SJCRH30 (cell line): ENCODE results near the gene AMIGO3. TPM values are rescaled to one million over a fixed set of nuclear protein-coding genes. Genes with fewer than 3 reads are reported as not detected.
"Not testable (repeated sequence)": the region's sequence is repeated elsewhere in the genome, so short reads cannot be mapped to it uniquely, and the experiment has no call there.

ENCODE experiments used
- DNase-seq, 2 experiments: peaks; one replicate each; pipeline ENCODE4 v3.0.0-alpha.2; 2015 to 2020
- H3K27ac ChIP-seq: fragments of 250-450 bp; sonication (Bioruptor Pico); 2 replicates; pipeline ENCODE4 v1.5.1; 2020; ENCODE audit warnings: mild to moderate bottlenecking, moderate library complexity
- H3K27me3 ChIP-seq: fragments of 250-450 bp; sonication (Bioruptor Pico); 2 replicates; pipeline ENCODE4 v1.5.1; 2020; ENCODE audit warnings: mild to moderate bottlenecking, moderate library complexity
- H3K36me3 ChIP-seq: fragments of 250-450 bp; sonication (Bioruptor Pico); 2 replicates; pipeline ENCODE4 v1.5.1; 2020; ENCODE audit warnings: mild to moderate bottlenecking, moderate library complexity
- H3K4me1 ChIP-seq: fragments of 250-450 bp; sonication (Bioruptor Pico); 2 replicates; pipeline ENCODE4 v1.5.1; 2020; ENCODE audit warnings: mild to moderate bottlenecking, moderate library complexity
- H3K4me3 ChIP-seq: fragments of 250-450 bp; sonication (Bioruptor Pico); 2 replicates; pipeline ENCODE4 v1.5.1; 2020; ENCODE audit warnings: mild to moderate bottlenecking, moderate library complexity
- H3K9me3 ChIP-seq: fragments of 250-450 bp; sonication (Bioruptor Pico); replicated peaks from 2 replicates; pipeline ENCODE4 v1.5.1; 2020; ENCODE audit warnings: mild to moderate bottlenecking, moderate library complexity
- total RNA-seq: library from RNA; depleted of rRNA; stranded (reverse); fragments of >200 nt; shearing (Covaris generic); gene quantifications from 2 replicates; pipeline ENCODE4 v1.2.3, GENCODE V29; 2014

Gene AMIGO3
- total RNA-seq, 1 experiment from 2014 or later, result 4.2 TPM

GRCh38 chr3:49706456-49707112 is 12.9 kb downstream of the AMIGO3 start:
- no peak overlapping the region for H3K4me3 ChIP-seq
- no peaks in the 10 kb centered on the region; the same call in 1 of the 2 replicates for H3K36me3 ChIP-seq
- DNase-seq, result no peak
- H3K4me1 ChIP-seq, result no peaks in the 10 kb centered on the region
- H3K27me3 ChIP-seq, result no peaks in the 10 kb centered on the region
- H3K9me3 ChIP-seq, result no peaks in the 10 kb centered on the region
- H3K27ac ChIP-seq, result no peak overlapping the region

GRCh38 chr3:49705390-49705960 is 14.0 kb downstream of the AMIGO3 start:
- H3K4me1 ChIP-seq, result no peaks in the 10 kb centered on the region
- H3K9me3 ChIP-seq, result no peaks in the 10 kb centered on the region
- no peak overlapping the region for H3K4me3 ChIP-seq
- H3K36me3 ChIP-seq, result no peaks in the 10 kb centered on the region; the same call in 1 of the 2 replicates
- no peak for DNase-seq
- H3K27ac ChIP-seq, result no peak overlapping the region
- H3K27me3 ChIP-seq, result no peaks in the 10 kb centered on the region

- Histone ChIP-seq H3K27me3 (no peaks in the 10 kb centered on the region), H3K4me3 (no peak overlapping the region), H3K9me3 (no peaks in the 10 kb centered on the region), H3K27ac (no peak overlapping the region), H3K4me1 (no peaks in the 10 kb centered on the region), H3K36me3 (no peaks in the 10 kb centered on the region; the same call in 1 of the 2 replicates)
- no peak for DNase-seq
Measured at GRCh38 chr3:49704629-49705028, 14.9 kb downstream of the AMIGO3 start.

GRCh38 chr3:49703956-49704355 is 15.5 kb downstream of the AMIGO3 start:
- Histone ChIP-seq H3K27me3 (no peaks in the 10 kb centered on the region), H3K4me1 (no peaks in the 10 kb centered on the region), H3K4me3 (no peak overlapping the region), H3K27ac (no peak overlapping the region), H3K9me3 (no peaks in the 10 kb centered on the region), H3K36me3 (no peaks in the 10 kb centered on the region; the same call in 1 of the 2 replicates)
- no peak for DNase-seq

GRCh38 chr3:49703443-49703927 is 16.0 kb downstream of the AMIGO3 start:
- Histone ChIP-seq H3K27me3 (no peaks in the 10 kb centered on the region), H3K27ac (no peak overlapping the region), H3K4me1 (no peaks in the 10 kb centered on the region), H3K9me3 (no peaks in the 10 kb centered on the region), H3K4me3 (no peak overlapping the region), H3K36me3 (no peaks in the 10 kb centered on the region; the same call in 1 of the 2 replicates)
- DNase-seq, result peak; percentile 56 to 76

GRCh38 chr3:49702672-49703071 is 16.8 kb downstream of the AMIGO3 start:
- H3K4me1 ChIP-seq, result no peaks in the 10 kb centered on the region
- H3K36me3 ChIP-seq, result no peaks in the 10 kb centered on the region; the same call in 1 of the 2 replicates
- H3K27ac ChIP-seq, result no peak overlapping the region
- no peak overlapping the region for H3K4me3 ChIP-seq
- H3K27me3 ChIP-seq, result no peaks in the 10 kb centered on the region
- DNase-seq, result no peak
- no peaks in the 10 kb centered on the region for H3K9me3 ChIP-seq

GRCh38 chr3:49701388-49702077 is 18.0 kb downstream of the AMIGO3 start:
- no peaks in the 10 kb centered on the region; the same call in 1 of the 2 replicates for H3K36me3 ChIP-seq
- H3K27ac ChIP-seq, result no peak overlapping the region
- peak in 1 of 2 experiments; percentile 26 for DNase-seq
- no peak overlapping the region for H3K4me3 ChIP-seq
- no peaks in the 10 kb centered on the region for H3K4me1 ChIP-seq
- no peaks in the 10 kb centered on the region for H3K9me3 ChIP-seq
- H3K27me3 ChIP-seq, result no peaks in the 10 kb centered on the region

GRCh38 chr3:49700453-49701128 is 18.9 kb downstream of the AMIGO3 start:
- Histone ChIP-seq H3K27me3 (no peaks in the 10 kb centered on the region), H3K27ac (no peak overlapping the region), H3K36me3 (no peaks in the 10 kb centered on the region; the same call in 1 of the 2 replicates), H3K9me3 (no peaks in the 10 kb centered on the region), H3K4me3 (no peak overlapping the region), H3K4me1 (no peaks in the 10 kb centered on the region)
- no peak for DNase-seq

GRCh38 chr3:49700014-49700413 is 19.5 kb downstream of the AMIGO3 start:
- Histone ChIP-seq H3K9me3 (no peaks in the 10 kb centered on the region), H3K36me3 (no peaks in the 10 kb centered on the region; the same call in 1 of the 2 replicates), H3K27me3 (no peaks in the 10 kb centered on the region), H3K4me1 (no peaks in the 10 kb centered on the region), H3K27ac (no peak overlapping the region), H3K4me3 (no peak overlapping the region)
- DNase-seq, result no peak

- Histone ChIP-seq H3K36me3 (no peaks in the 10 kb centered on the region; the same call in 1 of the 2 replicates), H3K4me3 (no peak overlapping the region), H3K27me3 (no peaks in the 10 kb centered on the region), H3K9me3 (no peaks in the 10 kb centered on the region), H3K4me1 (no peaks in the 10 kb centered on the region), H3K27ac (no peak overlapping the region)
- no peak for DNase-seq
Measured at GRCh38 chr3:49699281-49699979, 20.1 kb downstream of the AMIGO3 start.

GRCh38 chr3:49695350-49696015 is 24.0 kb downstream of the AMIGO3 start:
- H3K27me3 ChIP-seq, H3K36me3 ChIP-seq, H3K4me1 ChIP-seq, DNase-seq, H3K9me3 ChIP-seq, H3K27ac ChIP-seq, H3K4me3 ChIP-seq: not testable (repeated sequence)

GRCh38 chr3:49694409-49695070 is 24.9 kb downstream of the AMIGO3 start:
- peak; percentile 54 to 66 for DNase-seq
- not testable (repeated sequence) for H3K36me3 ChIP-seq, H3K4me3 ChIP-seq, H3K27ac ChIP-seq, H3K4me1 ChIP-seq, H3K9me3 ChIP-seq, H3K27me3 ChIP-seq

- not testable (repeated sequence) for H3K36me3 ChIP-seq, H3K9me3 ChIP-seq, H3K27me3 ChIP-seq, H3K4me3 ChIP-seq, H3K4me1 ChIP-seq, DNase-seq, H3K27ac ChIP-seq
Measured at GRCh38 chr3:49691481-49691880, 28.0 kb downstream of the AMIGO3 start.
